ENCODE data around the gene DNPH1. TPM values are rescaled to one million over a fixed set of nuclear protein-coding genes. Genes with fewer than 3 reads are reported as not detected.

Gene DNPH1
- total RNA-seq, 2 experiments from 2014 or later, result 39.6 to 42.5 TPM

GRCh38 chr6:43213431-43213830 lies 15.8 kb downstream of the DNPH1 start:
- Mint-ChIP-seq H3K9me3 (no peaks in the 10 kb centered on the region), H3K4me1 (no peaks in the 10 kb centered on the region), H3K36me3 (ENCODE audit: low read depth) (peaks cover 10% of the 10 kb centered on the region), H3K27me3 (no peaks in the 10 kb centered on the region), H3K4me3 (no peak overlapping the region), H3K27ac (no peak overlapping the region)
- CTCF ChIA-PET, result no interaction called here
- no peak for DNase-seq
- POLR2A ChIA-PET, result interaction anchor here (1.2 kb wide), 1 partner anchor 12 kb away, joined by 3 read pairs; no protein-coding TSS in a partner anchor

- H3K4me1 Mint-ChIP-seq, result no peaks in the 10 kb centered on the region
- DNase-seq, result no peak
- no peaks in the 10 kb centered on the region for H3K9me3 Mint-ChIP-seq
- no peaks in the 10 kb centered on the region for H3K27me3 Mint-ChIP-seq
- CTCF ChIA-PET, result interaction anchor here (1.1 kb wide), 1 partner anchor 17 kb away, joined by 5 read pairs; the partner anchor contains the start of gene DNPH1
- H3K36me3 Mint-ChIP-seq (ENCODE audit: low read depth), result peaks cover 13% of the 10 kb centered on the region
- H3K4me3 Mint-ChIP-seq, result no peak overlapping the region
- POLR2A ChIA-PET, result interaction anchor here (1.2 kb wide), 1 partner anchor 10 kb away, joined by 3 read pairs; no protein-coding TSS in a partner anchor
- no peak overlapping the region for H3K27ac Mint-ChIP-seq
These were observed 17.3 kb downstream of the DNPH1 start for GRCh38 chr6:43211955-43212354.

GRCh38 chr6:43207286-43207685 lies 22.0 kb downstream of the DNPH1 start:
- Mint-ChIP-seq H3K9me3 (no peaks in the 10 kb centered on the region), H3K27me3 (no peaks in the 10 kb centered on the region), H3K27ac (no peak overlapping the region), H3K4me1 (no peaks in the 10 kb centered on the region), H3K4me3 (no peak overlapping the region), H3K36me3 (ENCODE audit: low read depth) (peaks cover 18% of the 10 kb centered on the region)
- no peak for DNase-seq
- ChIA-PET POLR2A (no interaction called here), CTCF (no interaction called here)

GRCh38 chr6:43205849-43206248 lies 23.4 kb downstream of the DNPH1 start:
- CTCF ChIA-PET, result no interaction called here
- no peak overlapping the region for H3K27ac Mint-ChIP-seq

GRCh38 chr6:43204271-43205105 lies 24.8 kb downstream of the DNPH1 start:
- Mint-ChIP-seq H3K27ac (no peak overlapping the region), H3K36me3 (ENCODE audit: low read depth) (peaks cover 26% of the 10 kb centered on the region), H3K4me3 (no peak overlapping the region), H3K9me3 (no peaks in the 10 kb centered on the region), H3K4me1 (no peaks in the 10 kb centered on the region), H3K27me3 (no peaks in the 10 kb centered on the region)
- no peak for DNase-seq
- ChIA-PET POLR2A (interaction anchor here (0.7 kb wide), 1 partner anchor 17 kb away, joined by 3 read pairs; no protein-coding TSS in a partner anchor), CTCF (no interaction called here)

More at GRCh38 chr6:43205849-43206248, 23.4 kb downstream of the DNPH1 start:
- H3K27me3 Mint-ChIP-seq, result no peaks in the 10 kb centered on the region
- POLR2A ChIA-PET, result no interaction called here
- H3K36me3 Mint-ChIP-seq (ENCODE audit: low read depth), result peaks cover 21% of the 10 kb centered on the region
- no peak overlapping the region for H3K4me3 Mint-ChIP-seq
- H3K9me3 Mint-ChIP-seq, result no peaks in the 10 kb centered on the region
- no peaks in the 10 kb centered on the region for H3K4me1 Mint-ChIP-seq
- no peak for DNase-seq

GRCh38 chr6:43203718-43204095 lies 25.6 kb downstream of the DNPH1 start:
- DNase-seq, result no peak
- H3K27me3 Mint-ChIP-seq, result no peaks in the 10 kb centered on the region
- ChIA-PET CTCF (no interaction called here), POLR2A (no interaction called here)
- no peaks in the 10 kb centered on the region for H3K9me3 Mint-ChIP-seq
- H3K36me3 Mint-ChIP-seq (ENCODE audit: low read depth), result peaks cover 26% of the 10 kb centered on the region
- H3K4me3 Mint-ChIP-seq, result no peak overlapping the region
- no peak overlapping the region for H3K27ac Mint-ChIP-seq
- no peaks in the 10 kb centered on the region for H3K4me1 Mint-ChIP-seq

- Mint-ChIP-seq H3K4me3 (no peak overlapping the region), H3K4me1 (no peaks in the 10 kb centered on the region), H3K27ac (no peak overlapping the region), H3K36me3 (ENCODE audit: low read depth) (peaks cover 26% of the 10 kb centered on the region), H3K27me3 (no peaks in the 10 kb centered on the region), H3K9me3 (no peaks in the 10 kb centered on the region)
- CTCF ChIA-PET, result no interaction called here
- POLR2A ChIA-PET, result no interaction called here
- DNase-seq, result no peak
These were observed 26.1 kb downstream of the DNPH1 start for GRCh38 chr6:43203029-43203717.

GRCh38 chr6:43202451-43202850 lies 26.8 kb downstream of the DNPH1 start:
- Mint-ChIP-seq H3K4me3 (no peak overlapping the region), H3K27ac (no peak overlapping the region), H3K36me3 (ENCODE audit: low read depth) (peaks cover 26% of the 10 kb centered on the region), H3K27me3 (no peaks in the 10 kb centered on the region), H3K9me3 (no peaks in the 10 kb centered on the region), H3K4me1 (no peaks in the 10 kb centered on the region)
- ChIA-PET CTCF (no interaction called here), POLR2A (interaction anchor here (1.1 kb wide), 1 partner anchor 10 kb away, joined by 3 read pairs; no protein-coding TSS in a partner anchor)
- no peak for DNase-seq

GRCh38 chr6:43200541-43200940 lies 28.7 kb downstream of the DNPH1 start:
- no peaks in the 10 kb centered on the region for H3K27me3 Mint-ChIP-seq
- peaks cover 25% of the 10 kb centered on the region for H3K36me3 Mint-ChIP-seq (ENCODE audit: low read depth)
- POLR2A ChIA-PET, result interaction anchor here (1.3 kb wide), 1 partner anchor 26 kb away, joined by 3 read pairs; no protein-coding TSS in a partner anchor

GRCh38 chr6:43199912-43200311 lies 29.4 kb downstream of the DNPH1 start:
- H3K27ac Mint-ChIP-seq, result no peak overlapping the region
- DNase-seq, result no peak
- no peaks in the 10 kb centered on the region for H3K27me3 Mint-ChIP-seq
- H3K36me3 Mint-ChIP-seq (ENCODE audit: low read depth), result peaks cover 29% of the 10 kb centered on the region
- no peak overlapping the region for H3K4me3 Mint-ChIP-seq
- ChIA-PET CTCF (interaction anchor here (2.7 kb wide), 1 partner anchor 29 kb away, joined by 11 read pairs; the partner anchor contains the start of gene DNPH1), POLR2A (no interaction called here)
- H3K9me3 Mint-ChIP-seq, result no peaks in the 10 kb centered on the region
- no peaks in the 10 kb centered on the region for H3K4me1 Mint-ChIP-seq

More at GRCh38 chr6:43200541-43200940, 28.7 kb downstream of the DNPH1 start:
- Mint-ChIP-seq H3K9me3 (no peaks in the 10 kb centered on the region), H3K4me3 (no peak overlapping the region), H3K27ac (peak overlapping the region; percentile 10), H3K4me1 (no peaks in the 10 kb centered on the region)
- CTCF ChIA-PET, result interaction anchor here (2.7 kb wide), 1 partner anchor 28 kb away, joined by 11 read pairs; the partner anchor contains the start of gene DNPH1
- no peak for DNase-seq

GRCh38 chr6:43196337-43196736 lies 32.9 kb downstream of the DNPH1 start:
- no peaks in the 10 kb centered on the region for H3K9me3 Mint-ChIP-seq

GRCh38 chr6:43193929-43194328 lies 35.4 kb downstream of the DNPH1 start:
- Mint-ChIP-seq H3K27me3 (no peaks in the 10 kb centered on the region), H3K4me1 (peaks cover 6% of the 10 kb centered on the region), H3K27ac (no peak overlapping the region), H3K36me3 (ENCODE audit: low read depth) (peaks cover 41% of the 10 kb centered on the region), H3K4me3 (no peak overlapping the region), H3K9me3 (no peaks in the 10 kb centered on the region)
- POLR2A ChIA-PET, result interaction anchor here (0.6 to 0.8 kb wide), 2 partner anchors 10 to 320 kb away, joined by 3 to 5 read pairs; no protein-coding TSS in a partner anchor
- CTCF ChIA-PET, result no interaction called here
- DNase-seq, result no peak

More at GRCh38 chr6:43196337-43196736, 32.9 kb downstream of the DNPH1 start:
- ChIA-PET POLR2A (interaction anchor here (0.7 kb wide), 1 partner anchor 24 kb away, joined by 3 read pairs; no protein-coding TSS in a partner anchor), CTCF (no interaction called here)
- Mint-ChIP-seq H3K4me3 (no peak overlapping the region), H3K4me1 (no peaks in the 10 kb centered on the region), H3K36me3 (ENCODE audit: low read depth) (peaks cover 43% of the 10 kb centered on the region), H3K27ac (no peak overlapping the region), H3K27me3 (no peaks in the 10 kb centered on the region)
- no peak for DNase-seq

GRCh38 chr6:43192911-43193310 lies 36.4 kb downstream of the DNPH1 start:
- Mint-ChIP-seq H3K27me3 (no peaks in the 10 kb centered on the region), H3K36me3 (ENCODE audit: low read depth) (peaks cover 49% of the 10 kb centered on the region), H3K9me3 (no peaks in the 10 kb centered on the region), H3K27ac (no peak overlapping the region), H3K4me3 (no peak overlapping the region), H3K4me1 (peaks cover 6% of the 10 kb centered on the region)
- ChIA-PET CTCF (interaction anchor here (0.7 kb wide), 1 partner anchor 63 kb away, joined by 3 read pairs; no protein-coding TSS in a partner anchor), POLR2A (no interaction called here)
- DNase-seq, result no peak
